SK-N-SH (cell line): ENCODE results near the gene ARHGEF28. TPM values are rescaled to one million over a fixed set of nuclear protein-coding genes. Genes with fewer than 3 reads are reported as not detected.

ENCODE experiments used
- CTCF ChIA-PET: fragments of 300-600, 350-600 bp; formaldehyde crosslinking; extraction: SDS; loops from one replicate; lab custom pipeline; 2021; lab: Yijun Ruan, JAX
- POLR2A ChIA-PET: fragments of 350-600 bp; sonication (Branson Sonifier 250); formaldehyde crosslinking; extraction: SDS; loops from one replicate; lab custom pipeline; 2020; ENCODE audit warnings: antibody characterized with exemption, inconsistent platforms; lab: Yijun Ruan, JAX
- DNase-seq: peaks from one replicate; pipeline ENCODE4 v3.0.0; 2012
- H2AFZ ChIP-seq: fragments of 200-600 bp; sonication (generic); 2 replicates; pipeline ENCODE4 v1.8.1; 2016; ENCODE audit warnings: antibody characterized with exemption, mild to moderate bottlenecking, low read depth
- H3F3A ChIP-seq: fragments of 200-600 bp; sonication (generic); replicated peaks from 2 replicates; pipeline ENCODE3; 2016; ENCODE audit warnings: antibody characterized with exemption, mild to moderate bottlenecking; ENCODE audit not compliant: insufficient read depth
- H3K27ac ChIP-seq, 2 experiments: fragments of 200-500 bp in 1 of 2; fragments of 200-600 bp in 1 of 2; sonication (Bioruptor generic) in 1 of 2; sonication (generic), shearing (Covaris generic) in 1 of 2; 2 replicates each; pipeline versions ENCODE4 v1.5.1 to v1.6.1; 2014 to 2016; ENCODE audit warnings: low read depth in 2 of 2, inconsistent platforms in 1 of 2, low read length in 1 of 2, mild to moderate bottlenecking in 1 of 2, mixed read lengths in 1 of 2
- H3K27me3 ChIP-seq: fragments of 200-600 bp; sonication (generic), shearing (Covaris generic); 2 replicates; pipeline ENCODE4 v1.6.1; 2016; ENCODE audit warnings: mixed run types; ENCODE audit not compliant: insufficient read depth
- H3K36me3 ChIP-seq, 2 experiments: fragments of 200-500 bp in 1 of 2; fragments of 200-600 bp in 1 of 2; sonication (Bioruptor generic) in 1 of 2; sonication (generic) in 1 of 2; replicated peaks in 1 of 2; 2 replicates each; pipeline versions ENCODE3 to v1.5.1; 2014 to 2016; ENCODE audit warnings: low read length in 1 of 2, mild to moderate bottlenecking in 1 of 2; ENCODE audit not compliant: insufficient read depth in 2 of 2, control insufficient read depth in 1 of 2
- H3K4me1 ChIP-seq, 2 experiments: fragments of 200-500 bp in 1 of 2; fragments of 200-600 bp in 1 of 2; sonication (Bioruptor generic) in 1 of 2; sonication (generic), shearing (Covaris generic) in 1 of 2; 2 replicates each; pipeline versions ENCODE4 v1.5.1 to v1.6.1; 2014 to 2016; ENCODE audit warnings: low read depth in 1 of 2, low read length in 1 of 2, mixed run types in 1 of 2; ENCODE audit not compliant: insufficient read depth in 2 of 2, control insufficient read depth in 1 of 2
- H3K4me2 ChIP-seq: fragments of 200-600 bp; sonication (generic), shearing (Covaris generic); 2 replicates; pipeline ENCODE4 v1.6.1; 2017; ENCODE audit warnings: mixed run types
- H3K4me3 ChIP-seq, 2 experiments: fragments of 200-500 bp in 1 of 2; fragments of 200-600 bp in 1 of 2; sonication (Bioruptor generic) in 1 of 2; sonication (generic), shearing (Covaris generic) in 1 of 2; 2 replicates each; pipeline versions ENCODE4 v1.5.1 to v1.8.1; 2014 to 2016; ENCODE audit warnings: low read depth in 2 of 2, inconsistent platforms in 1 of 2, low read length in 1 of 2, mild to moderate bottlenecking in 1 of 2, mixed read lengths in 1 of 2, moderate library complexity in 1 of 2
- H3K79me2 ChIP-seq: fragments of 200-600 bp; sonication (generic); 2 replicates; pipeline ENCODE4 v1.8.1; 2017; ENCODE audit warnings: mild to moderate bottlenecking; ENCODE audit not compliant: insufficient read depth
- H3K9ac ChIP-seq: fragments of 200-600 bp; sonication (generic); 2 replicates; pipeline ENCODE4 v1.6.1; 2017; ENCODE audit warnings: mixed run types
- H3K9me2 ChIP-seq: fragments of 200-600 bp; sonication (generic); 2 replicates; pipeline ENCODE4 v1.6.1; 2017; ENCODE audit warnings: mixed run types
- H3K9me3 ChIP-seq: fragments of 200-600 bp; sonication (generic); 2 replicates; pipeline ENCODE4 v1.6.1; 2017; ENCODE audit warnings: mixed run types, mild to moderate bottlenecking, moderate library complexity
- H4K20me1 ChIP-seq: fragments of 200-600 bp; sonication (generic); 2 replicates; pipeline ENCODE4 v1.6.1; 2017; ENCODE audit warnings: mild to moderate bottlenecking, mixed run types; ENCODE audit not compliant: insufficient read depth
- CHD2 ChIP-seq: fragments of 150-350 bp; IDR thresholded peaks from 2 replicates; pipeline ENCODE4 v1.6.1; 2018; ENCODE audit warnings: low read length; ENCODE audit not compliant: partially characterized antibody
- CTCF ChIP-seq: fragments of 200-600 bp; sonication (generic); IDR thresholded peaks from 2 replicates; pipeline ENCODE4 v1.6.1; 2017; ENCODE audit warnings: antibody characterized with exemption, mild to moderate bottlenecking, moderate library complexity
- GABPA ChIP-seq: IDR thresholded peaks from 2 replicates; pipeline ENCODE4 v1.4.0; 2012; ENCODE audit warnings: low read depth, mild to moderate bottlenecking
- MXI1 ChIP-seq: IDR thresholded peaks from 2 replicates; pipeline ENCODE4 v1.6.1; 2012; ENCODE audit warnings: mild to moderate bottlenecking, low read depth, low read length, improper control_type of control experiment
- NFIC ChIP-seq: IDR thresholded peaks from 2 replicates; pipeline ENCODE4 v1.4.0; 2012; ENCODE audit warnings: borderline replicate concordance
- POLR2AphosphoS5 ChIP-seq: IDR thresholded peaks from 2 replicates; pipeline ENCODE4 v1.6.1; 2012; ENCODE audit warnings: low read depth, low read length
- RCOR1 ChIP-seq: fragments of 150-350 bp; IDR thresholded peaks from 2 replicates; pipeline ENCODE4 v1.6.1; 2017; ENCODE audit warnings: antibody characterized with exemption, low read length
- USF2 ChIP-seq: fragments of 150-350 bp; IDR thresholded peaks from 2 replicates; pipeline ENCODE4 v1.6.1; 2017; ENCODE audit warnings: antibody characterized with exemption, low read length, low read depth, borderline replicate concordance
- YY1 ChIP-seq: IDR thresholded peaks from 2 replicates; pipeline ENCODE4 v1.4.0; 2012; ENCODE audit warnings: low read depth, mild to moderate bottlenecking
- WGBS: methylation state at CpG from one replicate; pipeline ENCODE4 v1.1.6; 2017; ENCODE audit warnings: low lambda C conversion rate; 5-methylcytosine and 5-hydroxymethylcytosine counted together
- polyA plus RNA-seq, 3 experiments: library from polyadenylated mRNA; depleted of rRNA; stranded (reverse); fragments of >200 nt; gene quantifications; 2 replicates each; pipeline ENCODE4 v1.2.3, GENCODE V29; 2012
- TF ChIP-seq, protein P1 (sequence below): IDR thresholded peaks from 2 replicates; pipeline ENCODE4 v1.6.1; 2012; ENCODE audit warnings: mild to moderate bottlenecking, low read depth, low read length, moderate library complexity
- TF ChIP-seq, protein P2 (sequence below): IDR thresholded peaks from 2 replicates; pipeline ENCODE4 v1.4.0; 2012; ENCODE audit warnings: low read depth

Gene ARHGEF28
- polyA plus RNA-seq, 1 of the 3 experiments (the other 2 are of a cell fraction): 4.2 TPM

- TF ChIP-seq, protein P1, sequence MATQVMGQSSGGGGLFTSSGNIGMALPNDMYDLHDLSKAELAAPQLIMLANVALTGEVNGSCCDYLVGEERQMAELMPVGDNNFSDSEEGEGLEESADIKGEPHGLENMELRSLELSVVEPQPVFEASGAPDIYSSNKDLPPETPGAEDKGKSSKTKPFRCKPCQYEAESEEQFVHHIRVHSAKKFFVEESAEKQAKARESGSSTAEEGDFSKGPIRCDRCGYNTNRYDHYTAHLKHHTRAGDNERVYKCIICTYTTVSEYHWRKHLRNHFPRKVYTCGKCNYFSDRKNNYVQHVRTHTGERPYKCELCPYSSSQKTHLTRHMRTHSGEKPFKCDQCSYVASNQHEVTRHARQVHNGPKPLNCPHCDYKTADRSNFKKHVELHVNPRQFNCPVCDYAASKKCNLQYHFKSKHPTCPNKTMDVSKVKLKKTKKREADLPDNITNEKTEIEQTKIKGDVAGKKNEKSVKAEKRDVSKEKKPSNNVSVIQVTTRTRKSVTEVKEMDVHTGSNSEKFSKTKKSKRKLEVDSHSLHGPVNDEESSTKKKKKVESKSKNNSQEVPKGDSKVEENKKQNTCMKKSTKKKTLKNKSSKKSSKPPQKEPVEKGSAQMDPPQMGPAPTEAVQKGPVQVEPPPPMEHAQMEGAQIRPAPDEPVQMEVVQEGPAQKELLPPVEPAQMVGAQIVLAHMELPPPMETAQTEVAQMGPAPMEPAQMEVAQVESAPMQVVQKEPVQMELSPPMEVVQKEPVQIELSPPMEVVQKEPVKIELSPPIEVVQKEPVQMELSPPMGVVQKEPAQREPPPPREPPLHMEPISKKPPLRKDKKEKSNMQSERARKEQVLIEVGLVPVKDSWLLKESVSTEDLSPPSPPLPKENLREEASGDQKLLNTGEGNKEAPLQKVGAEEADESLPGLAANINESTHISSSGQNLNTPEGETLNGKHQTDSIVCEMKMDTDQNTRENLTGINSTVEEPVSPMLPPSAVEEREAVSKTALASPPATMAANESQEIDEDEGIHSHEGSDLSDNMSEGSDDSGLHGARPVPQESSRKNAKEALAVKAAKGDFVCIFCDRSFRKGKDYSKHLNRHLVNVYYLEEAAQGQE: no peak
Observed at GRCh38 chr5:73899916-73900315, 273.9 kb downstream of the ARHGEF28 start (continued).

DNA sequence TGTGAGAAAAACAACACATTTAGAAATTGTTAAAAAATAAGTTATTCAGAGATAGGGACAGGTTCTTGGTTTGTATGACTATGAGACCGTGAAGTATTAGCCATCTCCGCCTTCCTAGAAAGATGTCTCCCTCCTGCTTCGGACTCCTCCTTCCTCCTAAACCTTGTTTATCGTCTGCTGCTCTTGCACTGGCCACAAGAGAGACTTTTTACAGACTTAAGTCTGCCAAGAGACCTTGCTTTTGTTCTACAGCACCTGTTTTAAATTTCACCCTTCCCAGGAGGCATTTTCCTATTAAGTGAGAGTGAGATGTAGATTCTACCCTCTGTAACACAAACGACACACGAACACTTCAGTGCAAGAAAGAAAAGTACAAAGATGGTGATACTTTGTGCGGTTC is 274.6 kb downstream of the ARHGEF28 start:
- Histone ChIP-seq H3K9me3 (no peaks in the 10 kb centered on the region), H3K9me2 (no peaks in the 10 kb centered on the region), H3K79me2 (no peaks in the 10 kb centered on the region), H3K27me3 (no peaks in the 10 kb centered on the region), H3K4me2 (no peak overlapping the region), H3K9ac (no peak overlapping the region)
- POLR2A ChIA-PET: no interaction called here
- WGBS: 94% methylated on average over 7 of the region's 7 CpGs
- no peak for TF ChIP-seq CTCF
- no peak for TF ChIP-seq YY1
- TF ChIP-seq, protein P2, sequence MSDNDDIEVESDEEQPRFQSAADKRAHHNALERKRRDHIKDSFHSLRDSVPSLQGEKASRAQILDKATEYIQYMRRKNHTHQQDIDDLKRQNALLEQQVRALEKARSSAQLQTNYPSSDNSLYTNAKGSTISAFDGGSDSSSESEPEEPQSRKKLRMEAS: no peak
- TF ChIP-seq, all 33 proteins: peak for 0
- no peak overlapping the region for H3K4me3 ChIP-seq
- no peaks in the 10 kb centered on the region for H4K20me1 ChIP-seq
- peaks cover 0 to 28% of the 10 kb centered on the region in 2 experiments; a peak in 2 of 4 replicates for H3K4me1 ChIP-seq
- no peak for DNase-seq
- no peak overlapping the region for H2AFZ ChIP-seq
- peaks cover 5% of the 10 kb centered on the region for H3F3A ChIP-seq
- no peaks in the 10 kb centered on the region for H3K36me3 ChIP-seq
- CTCF ChIA-PET: interaction anchor here (1.9 kb wide), 1 partner anchor 741 kb away, joined by 6 read pairs; no protein-coding TSS in a partner anchor
- no peak overlapping the region for H3K27ac ChIP-seq

- Histone ChIP-seq H4K20me1 (no peaks in the 10 kb centered on the region), H3F3A (peaks cover 5% of the 10 kb centered on the region), H3K4me1 (peaks cover 0 to 28% of the 10 kb centered on the region in 2 experiments; a peak in 2 of 4 replicates), H2AFZ (no peak overlapping the region), H3K4me3 (no peak overlapping the region), H3K79me2 (no peaks in the 10 kb centered on the region), H3K4me2 (no peak overlapping the region)
- POLR2A ChIA-PET: no interaction called here
- TF ChIP-seq MXI1 (no peak), USF2 (no peak), NFIC (no peak), CTCF (no peak), RCOR1 (no peak), CHD2 (no peak), GABPA (no peak), YY1 (no peak), POLR2AphosphoS5 (no peak)
- TF ChIP-seq, protein P2: no peak
- TF ChIP-seq, all 33 proteins: peak for 0
- no peak for DNase-seq
- no peak overlapping the region for H3K27ac ChIP-seq
- WGBS: 89% methylated on average over 13 of the region's 13 CpGs
- no peak overlapping the region for H3K9ac ChIP-seq
- no peaks in the 10 kb centered on the region for H3K9me2 ChIP-seq
- H3K27me3 ChIP-seq: no peaks in the 10 kb centered on the region
- H3K9me3 ChIP-seq: no peaks in the 10 kb centered on the region
- H3K36me3 ChIP-seq: peaks cover 0 to 5% of the 10 kb centered on the region in 2 experiments
- CTCF ChIA-PET: interaction anchor here (1.0 to 4.3 kb wide), 9 partner anchors 14 to 846 kb away, joined by 3 to 124 read pairs (median 6); partner anchors contain the start of gene ENC1
Observed at GRCh38 chr5:73901043-73901442, 275.0 kb downstream of the ARHGEF28 start.
